Ecto neural progenitor cell (in vitro differentiated cells): ENCODE data around the gene CADM1.

Experiments used
- DNase-seq: peaks from one replicate; pipeline ENCODE4 v3.0.0-alpha.2; 2018; ENCODE audit warnings: low spot score

The CADM1 gene

DNA sequence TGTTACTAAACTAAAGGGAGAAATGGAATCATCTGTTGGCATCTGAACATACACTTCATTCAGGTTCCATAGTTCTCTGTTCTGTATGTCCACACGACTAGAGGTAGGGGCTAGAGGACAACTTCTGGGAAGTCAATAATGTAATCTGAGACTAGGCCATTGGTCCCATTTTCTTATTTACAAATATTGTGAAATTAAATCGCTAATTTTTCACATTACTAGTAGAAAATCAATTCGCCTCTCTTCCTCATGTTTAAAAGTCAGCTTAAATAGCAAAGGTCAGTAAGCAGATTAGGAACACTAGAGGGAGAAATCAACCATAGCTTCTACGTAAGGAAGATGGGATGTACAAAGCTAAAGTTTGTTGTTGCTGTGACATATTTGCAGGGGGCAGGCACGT lies 59.7 kb downstream of the CADM1 start:
- no peak for DNase-seq

DNA sequence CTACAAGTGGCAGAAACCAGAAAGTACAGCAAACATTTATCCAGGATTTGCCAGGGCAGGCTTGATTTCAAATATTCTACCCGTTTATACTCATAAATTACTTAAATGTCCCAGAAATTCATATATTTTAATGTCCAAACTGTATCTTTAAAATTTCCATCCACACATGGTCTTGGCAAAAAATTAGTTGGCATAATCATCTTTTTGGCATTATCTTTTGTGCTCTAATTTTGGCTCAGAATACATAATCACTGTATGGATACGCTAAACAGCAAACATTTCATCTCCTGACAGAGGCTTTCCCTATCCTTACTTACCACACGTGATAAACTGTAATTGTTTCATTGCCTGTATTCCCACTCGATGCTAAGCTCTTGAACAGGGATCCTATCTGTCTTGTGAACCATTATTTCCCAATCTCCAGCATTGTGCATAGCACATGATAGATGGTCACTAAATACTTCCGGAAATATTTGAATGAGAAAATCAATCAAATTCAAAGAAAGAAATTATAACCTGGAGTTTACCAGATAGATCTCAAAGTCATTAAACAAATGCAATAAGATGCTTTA lies 64.2 kb downstream of the CADM1 start:
- no peak for DNase-seq

DNA sequence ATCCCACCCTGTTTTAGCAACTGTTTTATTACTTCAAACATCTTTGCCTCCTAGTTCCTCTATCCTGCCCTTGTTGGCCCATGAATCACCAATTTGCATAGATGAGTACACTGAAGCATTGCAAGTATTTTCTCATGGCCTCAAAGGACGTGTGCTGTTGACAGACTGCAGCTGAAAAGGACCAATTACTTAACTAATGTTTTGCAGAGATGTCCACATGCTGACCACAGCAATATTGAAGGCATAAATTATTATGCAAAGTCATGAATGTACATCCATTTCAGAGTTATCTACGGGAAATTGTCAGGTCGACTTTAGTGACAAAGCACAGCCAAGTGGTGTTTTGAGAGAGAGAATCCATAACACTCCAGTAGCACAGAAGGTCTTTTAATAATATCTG lies 64.8 kb downstream of the CADM1 start:
- no peak for DNase-seq

DNA sequence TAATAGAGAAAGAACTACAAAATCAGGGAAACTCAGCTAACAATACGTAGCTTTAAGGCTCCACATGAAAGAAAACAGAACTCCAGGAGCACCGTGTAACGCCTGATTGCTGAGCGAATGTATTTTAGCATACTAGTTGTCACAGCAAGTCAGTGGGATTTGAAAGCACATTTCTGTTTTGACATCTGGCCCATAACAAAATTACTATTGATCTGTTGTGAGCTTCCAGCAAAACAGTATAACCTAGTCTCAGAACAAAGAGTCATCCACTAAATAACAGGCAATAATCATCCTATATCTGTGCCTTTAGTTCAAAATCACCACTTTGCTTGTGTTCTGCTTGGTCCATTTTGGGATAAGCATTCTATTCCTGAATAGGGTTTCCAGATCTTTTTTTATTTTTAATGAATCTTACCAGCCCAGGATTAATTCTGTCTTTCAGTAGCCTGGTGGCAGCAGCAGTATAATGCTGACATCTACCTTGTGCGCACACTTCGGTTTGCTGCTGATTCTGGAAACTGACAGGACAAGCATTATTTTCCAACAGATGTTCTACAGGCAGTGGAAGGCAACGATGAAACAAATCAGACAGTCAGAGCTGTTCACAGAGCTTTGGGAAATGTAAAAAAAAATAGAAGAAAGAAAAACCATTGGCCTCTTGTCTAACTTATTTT lies 66.2 kb downstream of the CADM1 start:
- no peak for DNase-seq

DNA sequence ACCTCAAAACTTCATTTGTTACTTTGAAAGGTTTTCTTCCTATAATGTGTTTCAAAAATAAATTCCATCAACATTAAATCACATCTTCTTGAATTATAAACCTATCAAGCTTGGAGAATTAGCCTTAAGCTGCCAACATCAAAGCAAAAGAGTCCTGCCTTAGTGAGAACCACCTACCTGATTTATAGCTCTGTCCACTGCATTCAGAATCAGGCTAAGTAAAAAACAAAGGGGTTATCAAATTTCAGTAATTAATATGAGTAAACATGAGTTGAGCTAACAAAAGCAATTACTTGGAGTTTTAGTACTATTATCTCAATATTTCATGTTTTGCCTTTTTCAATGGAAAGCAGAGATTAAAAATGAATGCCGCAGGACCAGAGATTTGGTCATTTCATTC lies 73.9 kb downstream of the CADM1 start:
- no peak for DNase-seq

DNA sequence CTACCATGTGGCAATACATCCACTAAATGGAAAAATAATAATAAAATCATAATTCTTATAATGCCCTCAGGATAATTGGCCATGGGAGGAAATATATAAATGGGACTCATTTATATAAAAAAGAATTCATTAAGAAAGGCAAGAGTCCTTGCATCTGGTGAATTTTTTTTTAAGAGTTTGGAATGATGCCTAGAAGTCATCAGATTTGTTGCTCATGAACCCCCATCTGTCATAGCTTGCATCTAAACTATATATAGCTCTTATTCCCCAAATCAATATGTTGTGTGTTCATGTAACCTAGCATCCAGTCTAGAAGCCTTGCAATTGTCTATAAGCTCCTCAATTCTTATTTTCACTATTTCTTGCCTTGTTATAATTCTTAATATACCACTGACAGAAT lies 75.9 kb downstream of the CADM1 start:
- no peak for DNase-seq

DNA sequence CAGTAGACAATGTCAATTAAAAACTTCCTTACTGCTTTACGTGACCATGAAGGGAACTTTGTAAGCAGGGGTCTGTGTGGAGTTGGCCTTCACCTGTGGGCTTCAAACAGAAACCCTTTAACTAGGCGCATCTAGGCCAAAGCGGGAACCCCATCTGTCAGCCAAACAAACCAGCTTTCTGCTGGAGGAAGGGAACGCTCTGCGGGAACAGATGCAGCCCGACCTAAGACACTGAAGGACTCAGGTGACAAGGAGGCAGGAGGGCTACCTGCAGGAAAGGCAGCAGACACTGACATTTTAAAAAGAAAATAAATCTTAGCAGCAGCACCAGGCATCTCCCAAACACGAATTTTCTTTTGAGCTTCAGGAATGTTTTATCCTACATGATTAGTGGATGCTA lies 78.4 kb downstream of the CADM1 start:
- no peak for DNase-seq

DNA sequence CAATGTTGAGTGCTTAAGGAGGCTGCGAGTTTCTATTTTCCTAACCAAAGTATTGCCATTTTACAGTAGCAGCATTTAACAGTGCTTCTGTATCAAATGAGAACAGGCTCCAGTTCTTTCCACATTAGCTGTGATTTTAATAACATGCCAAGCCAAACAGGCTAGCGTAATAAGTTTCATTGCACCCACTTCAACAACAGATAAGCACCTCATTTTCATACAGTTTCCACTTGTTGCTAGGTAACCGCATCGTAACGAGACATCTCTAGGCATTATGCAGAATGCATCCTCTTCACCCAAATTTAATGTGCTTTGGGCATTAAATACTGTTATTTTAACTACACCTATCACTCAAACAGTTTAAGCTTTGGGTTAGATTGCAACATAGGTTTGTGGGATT lies 79.0 kb downstream of the CADM1 start:
- DNase-seq = no peak

DNA sequence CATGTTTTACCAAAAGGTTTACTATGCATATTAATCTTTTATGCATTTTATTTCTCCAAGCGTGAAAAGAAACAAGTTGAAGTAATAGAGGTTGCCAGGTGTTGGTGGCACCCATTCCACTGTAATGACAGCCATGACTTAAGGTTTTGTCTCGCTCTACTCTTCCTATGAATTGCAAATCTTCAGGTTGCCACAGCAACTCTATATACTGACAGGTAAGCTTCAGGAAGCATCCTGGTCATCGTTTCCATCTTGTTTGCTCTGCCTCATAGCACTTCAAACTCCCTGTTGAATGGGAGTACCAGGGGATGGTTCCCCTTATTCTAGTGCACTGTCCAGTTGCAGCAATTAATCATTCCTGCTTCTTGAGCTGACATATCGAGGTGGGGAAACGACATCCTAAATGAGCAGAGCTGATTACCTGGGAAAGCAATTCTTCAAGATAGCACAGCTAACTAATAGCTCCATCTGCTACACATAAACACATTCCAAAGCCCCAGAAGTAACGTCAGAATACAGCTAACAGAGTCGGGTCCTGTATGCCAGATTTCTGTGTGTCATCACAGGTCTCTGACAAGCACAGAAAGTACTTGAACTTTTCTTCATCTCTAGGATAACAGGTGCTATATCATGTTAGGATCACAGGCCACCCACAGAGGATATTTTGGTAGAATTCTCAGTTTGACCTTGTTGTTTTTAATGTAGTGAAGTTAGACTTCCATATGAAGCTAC lies 80.3 kb downstream of the CADM1 start:
- no peak for DNase-seq

DNA sequence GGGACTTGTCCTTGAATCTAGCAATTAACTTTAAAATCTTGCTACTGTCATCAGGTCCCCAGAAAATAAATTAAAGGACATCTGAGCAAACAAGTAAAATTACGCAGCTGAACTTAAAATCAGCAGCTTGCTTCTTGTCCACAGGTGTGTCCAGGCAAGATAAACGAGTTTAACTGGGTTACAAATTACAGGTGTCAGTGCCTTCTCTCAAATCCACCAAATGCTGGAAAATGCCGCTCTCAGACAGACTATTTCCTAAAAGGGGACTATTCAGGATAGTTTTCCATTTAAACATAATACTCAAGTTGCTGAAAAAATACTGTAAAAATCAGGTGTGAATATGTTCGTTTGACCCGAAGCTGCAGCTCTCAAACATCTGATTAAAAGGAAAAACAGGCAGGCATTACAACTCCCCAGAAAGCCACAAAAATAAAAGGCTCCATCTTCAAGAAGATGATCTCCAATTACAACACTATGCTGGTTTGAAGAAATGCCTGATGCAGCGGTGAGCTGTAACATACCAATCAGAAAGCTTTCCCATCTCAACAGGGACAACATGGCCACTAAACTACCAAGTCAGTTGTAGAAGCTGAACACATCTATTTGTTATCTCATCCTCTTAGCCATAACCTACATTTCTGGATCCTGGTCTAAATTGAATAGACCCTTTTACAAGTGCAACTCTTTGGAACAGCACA lies 82.1 kb downstream of the CADM1 start:
- DNase-seq = no peak

DNA sequence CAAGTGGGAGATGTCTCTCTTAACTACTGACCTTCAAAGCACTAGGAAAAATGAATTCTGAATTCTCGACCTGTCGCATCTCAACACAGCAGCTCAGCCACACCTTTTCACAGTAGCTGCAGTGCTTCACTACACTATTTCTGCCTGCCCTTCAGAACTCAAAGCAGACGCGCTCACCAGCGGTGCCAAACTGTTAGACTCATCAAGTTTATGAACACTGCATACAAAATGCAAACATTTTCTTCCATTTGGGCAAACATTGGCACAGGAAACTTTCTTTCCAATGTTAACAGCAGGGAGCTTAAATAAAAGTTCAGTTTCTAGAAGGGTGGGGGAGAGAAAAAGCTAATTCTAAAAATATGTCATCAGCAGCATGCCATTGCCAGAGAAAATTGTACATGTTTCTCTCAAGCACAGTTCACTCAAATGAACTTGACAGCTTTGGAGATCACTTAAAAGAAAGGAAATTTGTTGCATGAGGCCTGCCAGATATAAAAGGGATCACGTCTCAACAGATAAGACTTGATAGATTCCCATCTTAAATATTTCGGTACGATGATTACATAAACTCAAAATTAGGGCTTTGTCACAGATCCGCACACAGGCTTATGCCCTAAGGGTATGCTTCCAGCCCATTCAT lies 82.7 kb downstream of the CADM1 start:
- DNase-seq = no peak

DNA sequence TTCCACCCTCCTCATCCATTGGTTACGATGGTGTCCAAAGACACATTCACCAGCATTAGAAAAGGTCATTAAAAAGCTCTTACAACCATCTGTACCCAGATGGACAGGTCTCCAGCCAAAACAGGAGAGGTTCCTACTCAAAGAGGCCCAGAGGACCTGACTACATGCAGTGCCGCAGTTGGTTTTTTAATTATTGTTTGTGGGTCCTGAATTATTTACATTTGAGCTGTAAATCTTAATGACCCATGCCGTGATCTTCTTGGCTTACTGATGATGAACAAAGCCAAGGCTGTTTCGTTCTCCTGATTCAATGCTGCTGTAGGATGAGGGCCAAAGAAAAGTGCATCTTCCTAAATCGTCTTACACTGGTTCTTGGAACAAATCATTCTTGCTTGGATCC lies 83.7 kb downstream of the CADM1 start:
- no peak for DNase-seq

DNA sequence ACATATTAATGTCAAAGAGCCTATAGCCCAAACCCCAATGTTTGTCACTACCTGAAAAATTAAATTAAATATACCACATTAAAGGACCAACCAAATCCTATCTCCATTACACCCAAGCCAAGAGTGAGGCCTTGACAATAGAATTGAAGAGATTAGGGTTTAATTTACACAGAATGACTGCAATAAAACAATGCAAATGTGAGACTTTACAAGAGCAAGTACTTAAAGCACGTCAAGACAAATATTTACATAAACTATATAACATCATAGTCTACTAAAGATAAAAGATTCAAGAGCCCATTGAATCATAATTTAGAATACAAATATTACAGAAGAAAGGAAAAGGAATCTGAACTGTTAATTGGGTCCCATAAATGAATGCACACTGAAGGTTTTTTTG lies 85.6 kb downstream of the CADM1 start:
- no peak for DNase-seq

DNA sequence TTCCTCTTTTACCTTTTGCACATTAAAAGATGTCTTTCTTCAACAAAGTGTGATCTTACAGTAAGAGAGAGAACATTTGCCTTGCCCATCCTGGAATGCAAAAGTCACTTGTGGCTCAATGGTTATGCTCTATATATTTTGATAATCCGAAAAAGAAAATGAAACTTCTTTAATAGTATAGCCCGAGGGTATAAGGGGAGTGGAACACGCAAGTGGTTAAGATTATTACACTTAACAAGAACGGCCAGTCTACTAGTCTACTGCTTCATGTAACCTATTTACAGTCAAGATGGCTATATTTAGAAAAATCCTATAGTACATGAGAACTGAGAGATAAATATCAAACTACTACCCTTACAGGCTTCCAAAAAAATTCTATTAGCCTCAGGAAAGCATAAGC lies 86.1 kb downstream of the CADM1 start:
- no peak for DNase-seq

DNA sequence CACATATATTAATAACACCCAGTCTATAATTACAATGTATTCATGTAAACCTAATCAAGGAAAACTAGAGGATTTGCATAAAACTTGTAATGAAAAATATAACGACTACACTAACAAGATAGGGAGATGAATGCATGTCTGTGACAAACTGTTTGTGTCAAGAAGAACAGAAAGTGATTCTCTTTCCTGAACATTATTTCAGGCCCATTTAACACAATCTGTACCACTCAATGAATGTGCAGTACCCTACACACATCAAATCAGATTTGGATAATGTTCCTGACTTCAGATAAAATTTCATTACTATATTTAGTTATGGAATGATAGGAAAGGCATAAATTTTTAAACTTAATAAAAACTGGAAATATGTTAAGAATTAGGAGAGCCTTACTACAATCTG lies 93.1 kb downstream of the CADM1 start:
- no peak for DNase-seq

DNA sequence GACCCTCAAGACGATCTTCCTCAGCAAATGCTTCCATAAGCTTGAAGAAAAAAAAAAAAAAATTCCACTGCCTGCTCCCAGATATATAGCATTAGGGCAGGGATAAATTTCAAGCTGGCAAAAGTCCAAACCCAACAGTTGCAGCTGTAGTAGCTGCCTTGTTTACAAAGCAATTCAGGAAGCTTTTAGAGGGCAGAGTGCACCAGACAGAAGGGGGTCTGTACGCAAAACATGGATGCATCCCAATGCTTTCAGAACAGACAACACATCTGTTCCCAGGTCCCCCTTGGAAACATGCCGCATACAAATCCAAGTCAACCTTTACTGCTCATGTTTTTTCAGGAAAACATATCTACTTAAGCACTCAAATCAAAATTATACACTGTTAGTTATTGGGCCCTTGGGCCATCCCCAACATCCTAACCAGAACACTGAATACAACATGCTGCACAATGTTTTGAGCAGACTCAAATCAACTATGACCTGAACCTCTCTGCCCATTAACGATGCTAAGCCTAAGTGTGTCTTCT lies 94.5 kb downstream of the CADM1 start:
- DNase-seq = no peak

DNA sequence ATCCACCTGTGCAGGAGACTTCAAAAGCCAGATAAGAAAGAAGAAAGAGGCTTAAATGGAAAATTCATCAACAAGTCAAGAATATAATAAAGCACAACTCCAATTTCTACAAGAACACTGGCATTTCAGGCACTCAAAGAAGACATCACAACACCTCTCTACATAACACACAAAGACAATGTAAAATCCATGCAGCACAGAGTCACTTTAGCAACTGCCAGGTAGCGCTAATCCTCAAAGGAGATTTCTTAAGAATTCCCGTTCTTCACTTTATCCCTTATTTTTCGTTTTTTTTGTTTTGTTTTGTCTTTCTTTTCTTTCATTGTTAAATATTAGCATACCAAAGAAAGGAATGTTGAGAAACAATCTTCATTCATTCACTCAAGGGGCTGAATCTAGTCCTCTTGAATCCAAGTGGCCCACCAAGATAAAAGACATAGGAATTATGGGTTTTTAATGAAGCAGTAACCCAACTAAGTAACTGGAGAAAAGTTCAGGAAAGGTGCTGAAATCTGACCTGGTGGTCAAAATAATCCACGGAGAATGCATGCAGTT lies 95.0 kb downstream of the CADM1 start:
- no peak for DNase-seq

DNA sequence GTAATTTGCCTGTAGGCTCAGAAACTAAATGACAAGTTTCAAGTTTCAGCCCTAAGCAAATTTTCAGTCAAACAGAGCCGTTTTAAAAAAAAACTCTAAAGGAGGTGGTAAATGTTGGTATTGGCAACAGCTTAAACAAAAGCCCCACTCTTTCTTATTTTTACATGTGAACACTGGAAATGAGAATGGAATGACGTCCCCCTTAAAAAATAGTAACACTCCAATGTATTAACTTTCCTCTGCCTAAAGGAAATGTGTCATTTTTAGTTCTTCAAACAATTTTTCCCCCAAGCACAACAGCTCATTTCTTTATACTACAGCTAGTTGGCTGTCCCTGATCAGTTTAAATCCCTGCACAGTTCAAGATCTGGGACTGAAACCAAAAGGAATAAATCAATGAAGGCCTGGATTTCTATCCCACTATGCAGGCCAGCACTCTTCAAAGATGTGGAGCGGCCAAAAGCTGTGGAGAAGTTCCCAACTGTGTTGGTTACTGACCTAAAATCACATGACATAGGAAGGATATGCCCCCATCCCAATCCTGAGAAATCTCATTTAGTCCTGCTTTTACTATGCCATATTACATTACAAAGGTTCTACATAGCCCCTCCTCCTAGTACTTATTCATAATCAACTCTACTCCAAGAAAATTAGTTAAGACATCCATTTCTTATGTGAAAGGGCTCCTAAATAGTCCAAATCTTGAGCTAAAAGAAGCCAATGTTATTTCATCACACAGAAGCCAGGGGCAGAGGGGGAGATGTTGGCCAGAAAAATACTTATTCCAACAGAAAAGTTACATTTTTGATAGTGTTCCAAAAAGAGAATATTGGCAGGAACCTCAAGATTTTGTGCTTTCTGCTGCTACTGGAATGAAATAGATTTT lies 95.9 kb downstream of the CADM1 start:
- no peak for DNase-seq

DNA sequence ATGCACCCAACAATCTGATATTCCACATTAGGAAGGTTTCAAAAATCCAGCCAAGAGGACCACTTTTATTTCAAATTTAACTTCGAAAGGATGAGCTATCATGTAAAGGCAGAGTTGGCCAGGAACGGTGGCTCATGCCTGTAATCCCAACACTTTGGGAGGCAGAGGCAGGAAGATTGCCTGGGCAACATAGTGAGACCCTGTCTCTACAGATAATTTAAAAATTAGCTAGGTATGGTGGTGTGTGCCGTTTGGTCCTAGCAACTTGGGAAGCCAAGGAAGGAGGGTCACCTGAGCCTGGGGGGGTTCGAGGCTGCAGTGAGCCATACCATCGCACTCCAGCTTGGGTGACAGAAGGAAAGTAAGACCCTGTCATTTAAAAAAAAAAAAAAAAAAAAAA lies 96.7 kb downstream of the CADM1 start:
- DNase-seq = no peak

DNA sequence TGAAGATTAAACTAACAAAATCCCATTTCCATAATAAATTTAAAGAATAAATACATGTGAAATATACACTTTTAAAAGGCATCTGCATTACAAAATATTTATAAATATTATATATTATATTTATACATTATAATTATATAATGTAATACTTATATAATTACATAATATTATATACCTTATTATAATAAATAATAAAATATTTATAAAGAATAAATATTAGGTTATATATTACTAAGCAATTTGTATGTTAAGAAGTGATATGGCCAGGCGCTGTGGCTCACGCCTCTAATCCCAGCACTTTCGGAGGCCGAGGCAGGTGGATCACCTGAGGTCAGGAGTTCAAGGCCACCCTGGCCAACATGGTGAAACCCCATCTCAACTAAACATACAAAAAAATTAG lies 97.8 kb downstream of the CADM1 start:
- DNase-seq = no peak
